ENCODE measurements around the gene CYP2U1. TPM values are rescaled to one million over a fixed set of nuclear protein-coding genes. Genes with fewer than 3 reads are reported as not detected.

Gene CYP2U1
- total RNA-seq, 1 donor from 2014 or later: 4.4 TPM

GRCh38 chr4:107999932-108000539, 68.7 kb downstream of the CYP2U1 start:
- no peak for TF ChIP-seq CTCF (IDR thresholded peaks at IDR 0.05; ENCODE audit: partially characterized antibody, unreplicated experiment)
- Mint-ChIP-seq H3K4me1 (ENCODE audit: low read depth, unreplicated experiment) (no peaks in the 10 kb centered on the region), H3K27me3 (ENCODE audit: unreplicated experiment) (no peaks in the 10 kb centered on the region), H3K27ac (ENCODE audit: unreplicated experiment) (no peak overlapping the region), H3K9me3 (ENCODE audit: unreplicated experiment) (no peaks in the 10 kb centered on the region), H3K36me3 (ENCODE audit: unreplicated experiment) (peaks cover 5% of the 10 kb centered on the region), H3K4me3 (ENCODE audit: unreplicated experiment) (no peak overlapping the region)
- no peak for DNase-seq

GRCh38 chr4:108001540-108002135, 70.3 kb downstream of the CYP2U1 start:
- no peak for DNase-seq
- no peak overlapping the region for H3K4me3 Mint-ChIP-seq (ENCODE audit: unreplicated experiment)
- H3K9me3 Mint-ChIP-seq (ENCODE audit: unreplicated experiment): no peaks in the 10 kb centered on the region
- H3K36me3 Mint-ChIP-seq (ENCODE audit: unreplicated experiment): peaks cover 5% of the 10 kb centered on the region
- peaks cover 2% of the 10 kb centered on the region for H3K27me3 Mint-ChIP-seq (ENCODE audit: unreplicated experiment)
- TF ChIP-seq CTCF (IDR thresholded peaks at IDR 0.05; ENCODE audit: partially characterized antibody, unreplicated experiment): no peak
- no peak overlapping the region for H3K27ac Mint-ChIP-seq (ENCODE audit: unreplicated experiment)
- no peaks in the 10 kb centered on the region for H3K4me1 Mint-ChIP-seq (ENCODE audit: low read depth, unreplicated experiment)

Other genes with a start within 250 kb of the CYP2U1 start
- gene PAPSS1, start 211.3 kb upstream of the CYP2U1 start, total RNA-seq (ENCODE audit: unreplicated experiment): 105 TPM
- not detected for gene SGMS2, start 106.6 kb upstream of the CYP2U1 start, total RNA-seq (ENCODE audit: unreplicated experiment)
- 10.8 TPM for gene HADH, start 58.3 kb downstream of the CYP2U1 start, total RNA-seq (ENCODE audit: unreplicated experiment)
- gene LEF1, start 237.4 kb downstream of the CYP2U1 start, total RNA-seq (ENCODE audit: unreplicated experiment): 0.98 TPM